ENCODE data around the gene POTEF.
"Not testable (repeated sequence)": the region's sequence is repeated elsewhere in the genome, so short reads cannot be mapped to it uniquely, and the experiment has no call there.

Gene POTEF

GRCh38 chr2:130128464-130128863 is 558 bp downstream of the POTEF start:
- not testable (repeated sequence) for DNase-seq (ENCODE audit: low spot score)

- not testable (repeated sequence) for DNase-seq (ENCODE audit: low spot score)
Observed at GRCh38 chr2:130127726-130128125, 1.3 kb downstream of the POTEF start.

GRCh38 chr2:130120924-130121323 is 8.1 kb downstream of the POTEF start:
- DNase-seq (ENCODE audit: low spot score) = not testable (repeated sequence)

- not testable (repeated sequence) for DNase-seq (ENCODE audit: low spot score)
Observed at GRCh38 chr2:130102597-130103363, 26.2 kb downstream of the POTEF start.

- DNase-seq (ENCODE audit: low spot score) = not testable (repeated sequence)
Observed at GRCh38 chr2:130062645-130063044, 66.4 kb downstream of the POTEF start.

- DNase-seq (ENCODE audit: low spot score) = not testable (repeated sequence)
Observed at GRCh38 chr2:130059982-130060381, 69.0 kb downstream of the POTEF start.

- not testable (repeated sequence) for DNase-seq (ENCODE audit: low spot score)
Observed at GRCh38 chr2:130056336-130056735, 72.7 kb downstream of the POTEF start.

GRCh38 chr2:130053217-130053911 is 75.7 kb downstream of the POTEF start:
- not testable (repeated sequence) for DNase-seq (ENCODE audit: low spot score)

- not testable (repeated sequence) for DNase-seq (ENCODE audit: low spot score)
Observed at GRCh38 chr2:130052376-130052775, 76.6 kb downstream of the POTEF start.

- not testable (repeated sequence) for DNase-seq (ENCODE audit: low spot score)
Observed at GRCh38 chr2:130048422-130048821, 80.6 kb downstream of the POTEF start.

- DNase-seq (ENCODE audit: low spot score) = not testable (repeated sequence)
Observed at GRCh38 chr2:130038265-130038603, 90.8 kb downstream of the POTEF start.

GRCh38 chr2:130025931-130026330 is 103.1 kb downstream of the POTEF start:
- DNase-seq (ENCODE audit: low spot score) = not testable (repeated sequence)

All from HuH-7 (cell line).